Activated CD4-positive, alpha-beta memory T cell treated with anti-CD3 and anti-CD28 coated beads for 36 hours (primary cell): ENCODE data around the gene ZNF609. TPM values are rescaled to one million over a fixed set of nuclear protein-coding genes. Genes with fewer than 3 reads are reported as not detected.
"Not testable (repeated sequence)": the region's sequence is repeated elsewhere in the genome, so short reads cannot be mapped to it uniquely, and the experiment has no call there.

Experiments used
- CTCF ChIA-PET: fragments of 350-600 bp; sonication (Branson Sonifier 250); formaldehyde crosslinking; loops from one replicate; lab custom pipeline; 2021; ENCODE audit warnings: antibody characterized with exemption, inconsistent platforms; lab: Charles Lee
- POLR2A ChIA-PET: fragments of 350-600 bp; sonication (Branson Sonifier 250); formaldehyde crosslinking; loops from one replicate; lab custom pipeline; 2021; ENCODE audit warnings: antibody characterized with exemption; lab: Charles Lee
- DNase-seq: peaks from one replicate; pipeline ENCODE4 v3.0.0-alpha.2; 2020
- H3K27ac Mint-ChIP-seq: one replicate; pipeline ENCODE4 v1.8.0; 2021; ENCODE audit warnings: mixed read lengths
- H3K27me3 Mint-ChIP-seq: one replicate; pipeline ENCODE4 v1.8.0; 2021; ENCODE audit warnings: mixed read lengths
- H3K36me3 Mint-ChIP-seq: one replicate; pipeline ENCODE4 v1.8.0; 2021; ENCODE audit warnings: mixed read lengths
- H3K4me1 Mint-ChIP-seq: one replicate; pipeline ENCODE4 v1.8.0; 2021; ENCODE audit warnings: low read depth, mixed read lengths
- H3K4me3 Mint-ChIP-seq: one replicate; pipeline ENCODE4 v1.8.0; 2021; ENCODE audit warnings: mild to moderate bottlenecking, mixed read lengths
- H3K9me3 Mint-ChIP-seq: one replicate; pipeline ENCODE4 v1.8.0; 2021; ENCODE audit warnings: mixed read lengths
- intact Hi-C: fragments of 100-400 bp; cut with micrococcal nuclease; formaldehyde crosslinking; loops from one replicate; pipeline ENCODE4 v1.15.1; 2023
- total RNA-seq, 2 experiments: library from RNA; stranded (reverse); gene quantifications; one replicate each; pipeline ENCODE4 v1.2.3, GENCODE V29; 2021

ZNF609 gene
- total RNA-seq, 2 experiments from 2014 or later: 38.5 to 38.7 TPM

GRCh38 chr15:64485796-64486195 lies 25.4 kb downstream of the ZNF609 start:
- CTCF ChIA-PET: no interaction called here
- POLR2A ChIA-PET: interaction anchor here (0.7 kb wide), 1 partner anchor 9 kb away, joined by 3 read pairs; no protein-coding TSS in a partner anchor
- Mint-ChIP-seq H3K9me3 (no peaks in the 10 kb centered on the region), H3K4me1 (peaks cover 15% of the 10 kb centered on the region), H3K36me3 (peaks cover 3% of the 10 kb centered on the region), H3K4me3 (no peak overlapping the region), H3K27me3 (no peaks in the 10 kb centered on the region), H3K27ac (no peak overlapping the region)
- intact Hi-C loops: no loop called here
- no peak for DNase-seq

GRCh38 chr15:64490598-64491259 lies 30.4 kb downstream of the ZNF609 start:
- H3K27me3 Mint-ChIP-seq: no peaks in the 10 kb centered on the region
- ChIA-PET POLR2A (no interaction called here), CTCF (no interaction called here)
- H3K27ac Mint-ChIP-seq: no peak overlapping the region
- H3K36me3 Mint-ChIP-seq: peaks cover 5% of the 10 kb centered on the region
- no peaks in the 10 kb centered on the region for H3K9me3 Mint-ChIP-seq
- intact Hi-C loops: no loop called here
- peaks cover 29% of the 10 kb centered on the region for H3K4me1 Mint-ChIP-seq
- no peak overlapping the region for H3K4me3 Mint-ChIP-seq
- no peak for DNase-seq

- no peaks in the 10 kb centered on the region for H3K27me3 Mint-ChIP-seq
- no peak overlapping the region for H3K27ac Mint-ChIP-seq
- DNase-seq: no peak
- H3K36me3 Mint-ChIP-seq: peaks cover 8% of the 10 kb centered on the region
- ChIA-PET POLR2A (no interaction called here), CTCF (no interaction called here)
- H3K4me1 Mint-ChIP-seq: peaks cover 36% of the 10 kb centered on the region
- H3K9me3 Mint-ChIP-seq: no peaks in the 10 kb centered on the region
- intact Hi-C loops: no loop called here
- H3K4me3 Mint-ChIP-seq: no peak overlapping the region
Measured at GRCh38 chr15:64493641-64494040, 33.3 kb downstream of the ZNF609 start.

GRCh38 chr15:64495968-64496367 lies 35.6 kb downstream of the ZNF609 start:
- H3K27ac Mint-ChIP-seq, POLR2A ChIA-PET, H3K27me3 Mint-ChIP-seq, CTCF ChIA-PET, DNase-seq, H3K9me3 Mint-ChIP-seq, intact Hi-C loops, H3K4me3 Mint-ChIP-seq: not testable (repeated sequence)
- H3K4me1 Mint-ChIP-seq: peaks cover 52% of the 10 kb centered on the region
- peaks cover 28% of the 10 kb centered on the region for H3K36me3 Mint-ChIP-seq

- Mint-ChIP-seq H3K4me3 (no peak overlapping the region), H3K36me3 (peaks cover 31% of the 10 kb centered on the region), H3K27me3 (no peaks in the 10 kb centered on the region), H3K4me1 (peaks cover 71% of the 10 kb centered on the region), H3K9me3 (no peaks in the 10 kb centered on the region), H3K27ac (no peak overlapping the region)
- DNase-seq: no peak
- ChIA-PET POLR2A (no interaction called here), CTCF (interaction anchor here (0.9 kb wide), 1 partner anchor 228 kb away, joined by 3 read pairs; no protein-coding TSS in a partner anchor)
- intact Hi-C loops: no loop called here
Measured at GRCh38 chr15:64500695-64501395, 40.5 kb downstream of the ZNF609 start.

- intact Hi-C loops: no loop called here
- no peak for DNase-seq
- H3K36me3 Mint-ChIP-seq: peaks cover 28% of the 10 kb centered on the region
- H3K27me3 Mint-ChIP-seq: no peaks in the 10 kb centered on the region
- no peaks in the 10 kb centered on the region for H3K9me3 Mint-ChIP-seq
- no peak overlapping the region for H3K27ac Mint-ChIP-seq
- ChIA-PET CTCF (interaction anchor here (0.9 kb wide), 1 partner anchor 227 kb away, joined by 3 read pairs; no protein-coding TSS in a partner anchor), POLR2A (no interaction called here)
- no peak overlapping the region for H3K4me3 Mint-ChIP-seq
- peaks cover 67% of the 10 kb centered on the region for H3K4me1 Mint-ChIP-seq
Measured at GRCh38 chr15:64501396-64501715, 41.0 kb downstream of the ZNF609 start.

- Mint-ChIP-seq H3K9me3 (no peaks in the 10 kb centered on the region), H3K4me3 (no peak overlapping the region)
- intact Hi-C loops: no loop called here
Measured at GRCh38 chr15:64502151-64502550, 41.8 kb downstream of the ZNF609 start.

GRCh38 chr15:64502551-64502950 lies 42.2 kb downstream of the ZNF609 start:
- no peaks in the 10 kb centered on the region for H3K9me3 Mint-ChIP-seq
- no peak overlapping the region for H3K4me3 Mint-ChIP-seq
- ChIA-PET CTCF (no interaction called here), POLR2A (interaction anchor here (0.5 kb wide), 1 partner anchor 34 kb away, joined by 3 read pairs; no protein-coding TSS in a partner anchor)
- no peaks in the 10 kb centered on the region for H3K27me3 Mint-ChIP-seq
- H3K36me3 Mint-ChIP-seq: peaks cover 28% of the 10 kb centered on the region
- intact Hi-C loops: no loop called here
- H3K4me1 Mint-ChIP-seq: peaks cover 74% of the 10 kb centered on the region
- H3K27ac Mint-ChIP-seq: peak overlapping the region; percentile 62
- peak; percentile 15 for DNase-seq

More at GRCh38 chr15:64502151-64502550, 41.8 kb downstream of the ZNF609 start:
- ChIA-PET POLR2A (no interaction called here), CTCF (no interaction called here)
- Mint-ChIP-seq H3K27me3 (no peaks in the 10 kb centered on the region), H3K36me3 (peaks cover 27% of the 10 kb centered on the region), H3K4me1 (peaks cover 73% of the 10 kb centered on the region), H3K27ac (peak overlapping the region; percentile 62)
- no peak for DNase-seq

GRCh38 chr15:64503197-64503596 lies 42.8 kb downstream of the ZNF609 start:
- POLR2A ChIA-PET: interaction anchor here (0.5 kb wide), 2 partner anchors 35 to 123 kb away, joined by 3 read pairs; no protein-coding TSS in a partner anchor
- Mint-ChIP-seq H3K36me3 (peaks cover 28% of the 10 kb centered on the region), H3K9me3 (no peaks in the 10 kb centered on the region), H3K4me3 (peak overlapping the region; percentile 1), H3K4me1 (peaks cover 80% of the 10 kb centered on the region), H3K27ac (peak overlapping the region; percentile 62), H3K27me3 (no peaks in the 10 kb centered on the region)
- CTCF ChIA-PET: interaction anchor here (0.7 to 1.0 kb wide), 2 partner anchors 14 to 229 kb away, joined by 3 read pairs; no protein-coding TSS in a partner anchor
- intact Hi-C loops: no loop called here
- DNase-seq: no peak

GRCh38 chr15:64503640-64504039 lies 43.3 kb downstream of the ZNF609 start:
- POLR2A ChIA-PET: interaction anchor here (0.5 kb wide), 1 partner anchor 124 kb away, joined by 3 read pairs; no protein-coding TSS in a partner anchor
- H3K4me1 Mint-ChIP-seq: peaks cover 82% of the 10 kb centered on the region
- no peaks in the 10 kb centered on the region for H3K27me3 Mint-ChIP-seq
- peak overlapping the region; percentile 1 for H3K4me3 Mint-ChIP-seq
- intact Hi-C loops: no loop called here
- H3K36me3 Mint-ChIP-seq: peaks cover 27% of the 10 kb centered on the region
- peak overlapping the region; percentile 62 for H3K27ac Mint-ChIP-seq
- no peak for DNase-seq
- CTCF ChIA-PET: interaction anchor here (0.7 to 1.0 kb wide), 2 partner anchors 13 to 229 kb away, joined by 3 read pairs; no protein-coding TSS in a partner anchor
- H3K9me3 Mint-ChIP-seq: no peaks in the 10 kb centered on the region

GRCh38 chr15:64507293-64507802 lies 47.0 kb downstream of the ZNF609 start:
- Mint-ChIP-seq H3K4me3 (no peak overlapping the region), H3K9me3 (no peaks in the 10 kb centered on the region), H3K27me3 (no peaks in the 10 kb centered on the region), H3K36me3 (peaks cover 4% of the 10 kb centered on the region), H3K27ac (peak overlapping the region; percentile 18), H3K4me1 (peaks cover 60% of the 10 kb centered on the region)
- POLR2A ChIA-PET: interaction anchor here (0.6 to 0.7 kb wide), 2 partner anchors 63 to 308 kb away, joined by 3 read pairs; no protein-coding TSS in a partner anchor
- CTCF ChIA-PET: no interaction called here
- DNase-seq: peak; percentile 58
- intact Hi-C loops: no loop called here

- intact Hi-C loops: no loop called here
- ChIA-PET CTCF (no interaction called here), POLR2A (no interaction called here)
- no peak overlapping the region for H3K27ac Mint-ChIP-seq
- no peaks in the 10 kb centered on the region for H3K9me3 Mint-ChIP-seq
- peaks cover 4% of the 10 kb centered on the region for H3K36me3 Mint-ChIP-seq
- DNase-seq: no peak
- H3K4me3 Mint-ChIP-seq: no peak overlapping the region
- peaks cover 55% of the 10 kb centered on the region for H3K4me1 Mint-ChIP-seq
- no peaks in the 10 kb centered on the region for H3K27me3 Mint-ChIP-seq
Measured at GRCh38 chr15:64507845-64508244, 47.5 kb downstream of the ZNF609 start.
